Suppressor macrophage (primary cell): ENCODE data around the gene TRIM36.

Experiments
- DNase-seq, 4 experiments: peaks; one replicate each; pipeline ENCODE4 v3.0.0-alpha.2; 2020 to 2022
- total RNA-seq, 17 experiments: gene quantifications; one replicate each; lab custom pipeline; 2026; ENCODE audit warnings: mixed read lengths in 6 of 17, inconsistent platforms in 3 of 17; lab: John Stamatoyannopoulos, UW

Gene TRIM36, protein sequence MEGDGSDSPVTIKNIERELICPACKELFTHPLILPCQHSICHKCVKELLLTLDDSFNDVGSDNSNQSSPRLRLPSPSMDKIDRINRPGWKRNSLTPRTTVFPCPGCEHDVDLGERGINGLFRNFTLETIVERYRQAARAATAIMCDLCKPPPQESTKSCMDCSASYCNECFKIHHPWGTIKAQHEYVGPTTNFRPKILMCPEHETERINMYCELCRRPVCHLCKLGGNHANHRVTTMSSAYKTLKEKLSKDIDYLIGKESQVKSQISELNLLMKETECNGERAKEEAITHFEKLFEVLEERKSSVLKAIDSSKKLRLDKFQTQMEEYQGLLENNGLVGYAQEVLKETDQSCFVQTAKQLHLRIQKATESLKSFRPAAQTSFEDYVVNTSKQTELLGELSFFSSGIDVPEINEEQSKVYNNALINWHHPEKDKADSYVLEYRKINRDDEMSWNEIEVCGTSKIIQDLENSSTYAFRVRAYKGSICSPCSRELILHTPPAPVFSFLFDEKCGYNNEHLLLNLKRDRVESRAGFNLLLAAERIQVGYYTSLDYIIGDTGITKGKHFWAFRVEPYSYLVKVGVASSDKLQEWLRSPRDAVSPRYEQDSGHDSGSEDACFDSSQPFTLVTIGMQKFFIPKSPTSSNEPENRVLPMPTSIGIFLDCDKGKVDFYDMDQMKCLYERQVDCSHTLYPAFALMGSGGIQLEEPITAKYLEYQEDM
- 12.0 to 54.9 (median 18.5) reads per million in 17 experiments for total RNA-seq

DNA sequence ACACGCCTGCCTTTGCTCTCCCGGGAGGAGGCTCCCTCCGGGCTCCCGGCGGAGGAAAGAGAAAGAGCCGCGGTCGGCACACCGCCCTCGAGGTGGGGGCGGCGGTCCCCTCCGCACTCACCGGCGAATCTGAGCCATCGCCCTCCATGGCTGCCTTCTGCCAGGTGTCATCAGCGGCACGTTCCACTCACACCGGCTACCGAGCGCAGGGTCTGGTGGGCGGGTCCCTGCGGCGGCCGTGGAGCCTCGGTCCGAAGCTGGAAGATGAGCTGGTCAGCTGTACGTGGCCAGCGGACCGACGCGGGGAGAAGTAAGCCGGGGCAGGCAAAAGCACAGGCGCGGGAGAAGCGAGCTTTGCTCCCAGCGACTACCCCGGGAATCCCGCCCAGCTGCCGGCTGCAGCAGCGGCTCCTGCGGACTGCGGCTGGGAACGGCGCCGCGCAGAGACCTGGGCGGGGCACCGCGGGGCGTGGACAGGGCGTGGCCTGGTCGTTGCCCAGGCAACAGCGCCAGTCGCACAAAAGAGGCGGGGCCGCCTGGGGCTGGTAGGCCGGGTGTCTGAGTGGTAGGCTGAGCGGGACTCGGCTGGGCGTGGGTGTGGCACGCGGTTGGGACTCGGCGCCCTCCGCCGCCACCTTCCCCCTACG is at the start of gene TRIM36:
TSS of gene TRIM36 (minus strand) at position 422 of the 647 bp plus-strand sequence. CDS start at position 148, 274 bp downstream.
- peak; percentile 97 to 98 (median 98) for DNase-seq

DNA sequence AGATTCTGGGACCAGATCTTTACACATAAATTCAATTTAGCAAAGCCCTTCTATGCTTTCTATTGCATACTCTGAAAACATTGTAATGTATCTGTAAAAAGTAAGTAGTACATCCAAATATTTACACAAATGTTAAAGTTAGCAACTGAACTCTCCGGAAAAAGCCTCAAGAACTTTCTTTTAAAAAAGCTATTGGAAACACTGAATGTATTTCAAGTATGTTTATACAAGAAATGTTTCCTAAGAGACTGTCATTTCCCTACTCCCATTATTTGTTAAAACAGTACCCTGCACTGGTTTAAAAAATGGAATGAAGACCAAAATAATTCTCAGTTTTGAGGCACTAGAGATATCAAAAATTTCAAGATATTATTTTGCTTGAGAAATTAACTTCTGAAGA is 44.8 kb upstream of the TRIM36 start:
- no peak for DNase-seq

DNA sequence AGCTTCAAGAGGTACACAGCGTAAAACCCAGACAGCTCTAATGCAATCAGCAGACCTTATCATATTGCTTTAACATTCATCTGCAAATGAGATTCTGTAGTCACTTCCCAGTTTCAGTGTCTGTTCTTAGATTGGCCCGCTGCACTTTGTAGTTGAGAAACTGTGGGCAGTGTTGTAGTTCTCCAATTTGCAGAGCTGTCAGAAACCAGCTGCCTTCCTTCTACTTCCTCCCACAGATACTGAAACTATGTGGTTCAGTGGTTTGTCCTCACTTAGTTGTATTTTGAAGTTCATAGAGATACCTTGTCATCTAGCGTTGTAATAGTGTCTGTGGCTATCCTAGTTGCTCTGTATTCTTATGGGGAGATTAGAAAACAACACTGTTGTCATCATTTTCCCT is 39.6 kb upstream of the TRIM36 start:
- peak; percentile 82 to 94 (median 88) for DNase-seq

DNA sequence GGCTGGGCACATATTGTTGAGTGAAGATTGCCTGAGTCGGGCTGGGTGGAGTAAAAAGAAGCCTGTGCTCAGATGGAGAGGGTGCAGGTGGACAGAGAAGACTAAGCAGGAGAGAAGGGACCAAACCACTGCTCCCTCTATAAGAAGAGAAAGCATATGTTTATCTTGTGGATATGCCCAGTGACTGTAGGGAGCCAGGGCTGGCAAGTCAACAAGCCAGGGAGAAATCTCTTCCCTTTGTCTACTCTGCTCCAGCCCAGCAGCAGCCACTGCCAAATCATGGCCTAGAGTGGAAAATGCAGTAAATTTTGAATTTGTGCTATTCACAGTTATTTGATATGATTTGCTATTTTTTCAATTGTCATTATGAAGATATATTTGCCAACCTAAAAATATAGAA is 33.2 kb upstream of the TRIM36 start:
- no peak for DNase-seq

DNA sequence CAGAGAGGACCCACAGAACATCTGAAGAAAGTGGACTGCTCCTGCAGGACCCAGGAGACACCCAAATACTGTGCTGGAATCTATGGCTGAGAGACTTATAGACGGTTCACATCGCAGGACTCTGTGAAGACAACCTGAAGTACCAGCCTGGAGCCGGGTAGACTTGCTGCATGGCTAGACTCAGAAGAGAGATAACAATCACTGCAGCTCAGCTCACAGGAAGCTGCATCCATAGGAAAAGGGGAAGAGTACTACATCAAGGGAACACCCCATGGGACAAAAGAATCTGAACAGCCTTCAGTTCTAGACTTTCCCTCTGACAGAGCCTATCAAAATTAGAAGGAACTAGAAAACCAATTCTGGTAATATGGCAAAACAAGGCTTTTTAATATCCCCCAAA is 26.5 kb upstream of the TRIM36 start:
- DNase-seq: no peak

DNA sequence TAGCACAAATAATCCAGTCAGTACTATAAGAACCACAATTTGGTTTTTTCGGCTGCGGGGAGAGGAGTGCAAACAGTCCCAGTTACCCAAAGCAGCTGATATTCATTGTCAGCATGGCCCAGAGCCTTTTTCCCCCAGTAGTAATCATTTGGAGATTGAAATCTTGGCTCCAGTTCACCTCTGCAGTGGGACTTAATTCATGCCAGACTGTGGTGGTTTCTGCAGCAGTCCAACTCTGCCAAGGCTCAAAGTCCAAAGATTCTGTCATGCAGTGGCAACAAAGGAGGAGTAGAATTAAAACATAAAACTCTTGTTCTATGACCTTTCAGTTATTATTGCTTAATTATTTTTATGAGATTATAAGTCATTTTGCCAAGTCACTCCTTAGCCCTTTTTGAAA is 25.0 kb upstream of the TRIM36 start:
- DNase-seq: no peak

DNA sequence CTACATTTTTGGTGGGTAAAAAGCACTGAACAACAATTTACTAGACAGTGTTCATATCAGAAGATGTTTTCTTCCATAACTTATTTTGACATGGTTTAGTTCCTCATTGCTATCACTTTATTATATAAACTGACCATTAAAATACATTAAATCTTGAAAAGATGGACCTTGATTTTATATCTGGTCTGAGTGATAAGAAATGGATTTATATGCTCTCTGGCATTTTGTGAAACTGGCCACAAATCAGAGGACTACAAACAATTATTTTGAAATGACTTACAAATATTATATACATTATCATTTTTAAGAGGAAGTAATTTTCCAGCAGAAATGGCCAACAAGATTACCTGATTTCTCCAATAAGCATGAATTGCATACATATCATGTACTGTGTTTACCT is 23.6 kb upstream of the TRIM36 start:
- DNase-seq: no peak

DNA sequence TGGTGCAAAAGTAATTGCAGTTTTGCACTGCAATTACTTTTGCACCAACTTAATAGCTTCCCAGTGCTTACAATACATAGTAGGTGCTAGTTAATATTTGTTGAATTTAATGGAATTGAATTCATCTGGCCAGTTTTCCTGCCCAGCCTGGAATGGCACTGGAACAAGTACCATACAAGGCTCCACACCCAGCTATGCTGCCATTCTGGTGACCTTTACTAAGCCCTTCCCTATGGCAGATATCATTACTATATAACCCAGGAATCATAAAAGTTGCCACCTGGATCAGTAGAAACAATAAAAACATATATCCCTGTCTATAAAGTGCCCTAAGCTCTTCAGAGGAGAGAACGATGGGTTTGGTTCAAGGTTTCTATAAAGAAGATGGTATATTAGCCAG is 22.4 kb upstream of the TRIM36 start:
- no peak for DNase-seq

DNA sequence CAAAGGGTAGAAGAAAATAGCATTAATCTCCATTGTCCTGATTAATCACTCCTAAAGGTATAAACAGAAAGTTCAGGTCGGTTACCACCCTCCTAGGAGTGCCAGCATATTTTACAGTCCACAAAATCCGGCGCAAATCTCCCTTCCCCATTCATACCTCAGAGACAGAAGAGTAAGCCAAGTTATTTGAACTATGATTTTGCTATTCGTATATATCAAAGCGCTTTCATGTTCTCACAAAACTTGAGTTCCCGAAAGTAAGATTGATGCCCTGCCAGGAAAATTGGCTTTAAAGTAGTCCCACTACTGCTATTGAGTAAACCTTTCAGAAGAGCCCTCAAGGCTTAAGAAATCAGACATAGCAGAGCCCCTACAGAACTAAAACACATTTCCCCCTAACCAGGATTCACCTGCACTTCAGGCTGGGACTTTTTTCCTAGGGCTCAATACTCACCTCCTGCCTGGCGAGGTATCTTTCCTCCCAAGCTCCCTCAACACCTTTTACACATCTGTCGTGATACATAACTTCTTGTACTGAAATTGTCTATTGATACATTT is 21.8 kb upstream of the TRIM36 start:
- DNase-seq: no peak

DNA sequence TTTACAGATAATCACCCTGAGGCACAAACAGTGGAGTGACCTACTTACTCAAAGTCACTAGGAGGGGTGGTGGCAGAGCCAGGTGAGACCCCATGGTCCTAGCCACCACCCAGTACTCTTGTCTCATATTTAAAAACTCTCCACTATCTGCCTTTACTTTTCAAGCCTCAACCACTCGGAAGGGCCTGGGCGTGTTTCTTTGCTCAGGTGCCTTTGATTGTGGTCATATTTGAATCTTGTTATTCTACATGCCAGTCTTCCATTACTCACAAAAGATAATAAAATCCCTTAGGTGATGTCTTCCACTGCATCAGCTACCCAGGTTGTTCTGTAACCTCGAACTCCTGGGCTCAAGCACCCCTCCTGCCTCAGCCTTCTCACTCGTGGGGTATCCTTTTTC is 20.7 kb upstream of the TRIM36 start:
- DNase-seq: no peak

DNA sequence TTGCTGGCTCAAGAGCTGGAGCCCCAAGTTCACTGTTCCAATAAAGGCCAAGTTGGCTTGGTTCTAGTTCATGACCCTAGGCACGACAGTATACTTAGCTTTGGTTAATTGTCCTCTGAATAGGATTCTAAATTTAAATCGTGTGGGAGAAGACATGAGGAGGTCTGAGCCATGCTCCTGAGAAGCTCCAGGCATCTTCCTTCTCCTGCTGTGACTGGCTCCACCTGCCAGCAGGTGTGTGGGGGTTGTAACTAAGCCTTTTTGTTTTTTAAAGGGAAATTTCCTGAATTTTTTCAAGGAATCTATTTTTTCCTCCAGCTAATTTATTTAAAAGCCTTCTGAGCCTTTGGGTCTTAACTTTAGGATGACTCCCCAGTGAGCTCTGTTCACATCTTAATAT is 20.2 kb upstream of the TRIM36 start:
- DNase-seq: no peak

DNA sequence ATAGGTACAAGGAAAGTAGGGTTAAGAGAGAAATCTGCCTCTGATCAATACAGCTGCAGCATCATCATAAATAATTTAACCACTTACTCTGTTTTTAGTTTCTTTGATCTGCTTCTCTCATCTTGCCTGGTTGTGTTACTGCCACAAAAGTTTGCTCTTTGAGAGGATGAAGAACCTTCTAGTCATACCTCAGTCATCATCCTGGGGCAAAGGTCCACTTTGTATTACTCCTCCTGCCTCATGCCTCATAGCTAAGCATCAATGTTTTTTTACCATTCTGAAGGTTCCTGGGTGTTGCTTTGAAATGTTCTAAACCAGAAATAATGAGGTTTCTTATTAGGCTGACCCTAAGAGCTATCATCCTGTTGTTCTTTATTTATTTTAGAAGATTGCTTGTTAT is 17.1 kb upstream of the TRIM36 start:
- DNase-seq: no peak

DNA sequence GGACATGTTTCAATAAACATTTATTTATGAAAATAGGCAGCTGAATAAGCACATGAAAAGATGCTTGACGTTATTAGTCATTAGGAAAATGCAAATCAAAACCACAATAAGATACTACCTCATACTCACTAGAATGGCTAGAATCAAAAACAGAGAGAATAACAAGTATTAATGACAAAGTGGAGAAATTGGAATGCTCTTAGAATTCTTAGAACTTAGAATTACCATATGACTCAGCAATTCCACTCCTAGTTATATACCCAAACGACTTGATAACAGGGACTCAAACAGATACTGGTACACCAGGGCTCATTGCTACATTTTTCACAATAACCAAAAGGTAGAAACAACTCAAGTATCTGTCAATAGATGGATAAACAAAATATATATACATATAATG is 15.1 kb upstream of the TRIM36 start:
- DNase-seq: no peak

DNA sequence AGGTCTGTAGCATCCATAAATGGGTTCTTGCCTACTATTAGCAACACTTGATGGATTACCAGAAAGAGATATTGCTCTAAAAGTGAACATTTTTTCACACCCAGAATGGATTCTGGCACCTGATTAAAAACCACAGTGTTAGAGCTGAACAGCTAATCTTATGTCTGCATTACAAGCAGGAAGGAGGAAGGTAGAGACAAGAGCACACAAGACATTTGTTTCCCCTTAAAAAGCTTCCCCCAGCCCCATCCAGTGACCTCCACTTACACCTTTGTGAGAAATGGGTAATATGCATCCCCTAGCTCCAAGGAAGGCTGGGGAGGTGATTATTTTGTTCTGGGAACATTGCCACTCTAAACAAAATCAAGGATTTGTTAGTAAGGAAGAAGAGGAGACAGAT is 12.0 kb upstream of the TRIM36 start:
- no peak for DNase-seq

DNA sequence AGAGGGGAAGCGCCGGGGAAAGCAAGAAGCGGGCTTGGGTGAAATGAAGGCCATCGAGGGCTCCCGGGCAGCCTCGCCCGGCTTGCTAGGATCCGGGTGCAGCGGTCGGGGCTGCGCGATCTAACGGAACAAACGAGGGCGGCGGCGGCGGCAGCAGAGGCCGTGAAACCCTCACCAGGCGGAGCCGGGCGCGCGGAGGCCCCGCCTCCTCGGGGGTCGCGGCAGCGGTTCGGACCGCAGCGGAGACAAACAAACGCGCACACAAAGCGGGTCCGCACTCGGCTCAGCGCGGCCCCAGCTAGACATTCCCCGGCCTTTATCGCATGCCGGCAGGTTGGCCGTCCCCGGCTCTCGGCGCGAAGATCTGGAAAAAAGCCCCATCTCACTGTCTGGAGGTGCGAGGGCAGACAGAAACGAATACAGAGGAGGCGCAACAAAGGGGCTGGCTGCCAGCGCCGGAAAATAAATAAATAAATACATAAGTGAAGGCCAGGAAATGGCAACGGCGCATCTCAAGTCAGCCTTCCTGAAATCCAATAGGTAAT is 10.5 kb upstream of the TRIM36 start:
- DNase-seq: peak; percentile 26 to 67 (median 46)

DNA sequence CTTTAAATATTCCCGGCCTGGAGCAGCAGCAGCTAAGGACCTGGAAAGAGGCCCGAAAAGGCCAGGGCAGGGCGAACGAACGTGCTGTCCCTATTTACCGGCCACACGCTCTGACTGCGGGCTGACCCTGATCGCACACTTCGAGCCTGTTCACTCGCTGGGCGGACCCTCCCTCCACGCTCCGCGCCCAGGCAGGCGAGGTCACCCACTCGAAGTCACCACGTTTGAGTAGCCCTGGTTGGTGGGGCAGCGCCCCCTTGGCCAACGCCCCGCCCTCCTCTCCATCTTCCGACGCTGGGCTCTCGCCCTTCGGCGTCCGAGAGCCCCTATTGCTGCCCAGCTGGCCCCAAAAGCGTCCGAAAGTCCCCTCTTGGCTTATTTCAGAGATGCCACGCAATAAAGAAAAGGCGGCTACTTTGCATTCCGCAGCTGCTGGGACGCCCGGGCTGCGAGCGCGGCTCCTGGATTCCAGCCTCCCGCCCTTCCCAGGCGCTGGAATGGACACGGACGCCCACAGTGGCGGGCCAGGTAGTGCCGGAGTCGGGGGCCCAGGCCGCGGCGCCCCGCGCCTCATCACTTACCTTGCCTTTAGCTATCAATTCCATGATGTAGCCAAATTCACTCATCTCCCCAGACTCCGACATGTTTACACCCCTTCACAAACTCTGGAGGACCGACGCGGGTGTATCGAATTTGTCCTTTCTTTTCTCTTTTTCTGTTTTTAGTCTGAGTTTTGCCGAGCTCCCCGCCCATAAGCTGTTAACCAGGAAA is 9.9 kb upstream of the TRIM36 start:
- DNase-seq: peak in 2 of 4 experiments; percentile 11

DNA sequence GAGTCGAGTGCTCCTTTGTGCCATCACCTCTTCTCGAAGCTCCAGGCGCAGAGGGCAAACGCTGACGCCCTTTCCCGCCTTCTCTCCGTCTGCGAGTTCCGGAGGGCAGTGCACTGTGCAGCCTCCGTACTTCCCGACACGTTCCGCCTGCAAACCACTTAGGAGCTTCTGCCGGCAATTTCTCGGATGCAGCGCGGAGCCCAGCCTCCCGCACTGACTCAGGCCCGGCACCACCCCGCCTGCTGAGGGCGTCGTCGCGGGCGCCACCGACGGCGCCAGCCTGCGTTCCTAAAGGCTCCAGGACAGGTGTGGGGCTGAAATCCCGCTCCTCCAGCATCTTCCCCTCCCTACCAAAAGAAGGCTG is 9.3 kb upstream of the TRIM36 start:
- DNase-seq: peak in 2 of 4 experiments; percentile 13 to 34

DNA sequence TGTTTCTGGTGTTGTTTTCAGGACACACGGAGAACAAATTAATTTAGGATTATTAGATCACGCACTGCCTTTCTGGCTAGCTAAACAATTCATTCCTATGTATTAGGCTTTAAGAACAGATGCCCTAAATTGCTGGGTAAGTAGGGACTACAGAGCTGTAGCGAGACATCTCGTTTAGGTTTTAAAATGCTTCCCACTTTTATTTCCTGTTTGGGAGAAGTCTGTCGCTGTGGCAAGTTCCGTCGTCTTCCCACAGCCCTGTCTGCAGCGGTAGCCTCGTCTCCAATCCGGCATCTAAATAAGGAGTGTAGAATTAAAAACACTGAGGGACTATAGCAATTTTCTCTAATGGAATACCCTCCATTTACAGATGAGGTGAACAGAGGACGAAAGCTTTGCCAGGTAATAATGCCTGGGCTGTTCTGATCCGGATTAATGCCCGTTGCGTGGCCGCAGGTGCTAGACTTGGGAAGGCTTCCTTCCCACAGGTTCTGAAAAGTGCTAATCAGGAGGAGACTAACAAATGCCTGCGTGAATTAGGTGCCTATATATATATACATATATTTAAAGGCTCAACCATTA is 1.3 kb upstream of the TRIM36 start:
- peak; percentile 27 to 67 (median 56) for DNase-seq

DNA sequence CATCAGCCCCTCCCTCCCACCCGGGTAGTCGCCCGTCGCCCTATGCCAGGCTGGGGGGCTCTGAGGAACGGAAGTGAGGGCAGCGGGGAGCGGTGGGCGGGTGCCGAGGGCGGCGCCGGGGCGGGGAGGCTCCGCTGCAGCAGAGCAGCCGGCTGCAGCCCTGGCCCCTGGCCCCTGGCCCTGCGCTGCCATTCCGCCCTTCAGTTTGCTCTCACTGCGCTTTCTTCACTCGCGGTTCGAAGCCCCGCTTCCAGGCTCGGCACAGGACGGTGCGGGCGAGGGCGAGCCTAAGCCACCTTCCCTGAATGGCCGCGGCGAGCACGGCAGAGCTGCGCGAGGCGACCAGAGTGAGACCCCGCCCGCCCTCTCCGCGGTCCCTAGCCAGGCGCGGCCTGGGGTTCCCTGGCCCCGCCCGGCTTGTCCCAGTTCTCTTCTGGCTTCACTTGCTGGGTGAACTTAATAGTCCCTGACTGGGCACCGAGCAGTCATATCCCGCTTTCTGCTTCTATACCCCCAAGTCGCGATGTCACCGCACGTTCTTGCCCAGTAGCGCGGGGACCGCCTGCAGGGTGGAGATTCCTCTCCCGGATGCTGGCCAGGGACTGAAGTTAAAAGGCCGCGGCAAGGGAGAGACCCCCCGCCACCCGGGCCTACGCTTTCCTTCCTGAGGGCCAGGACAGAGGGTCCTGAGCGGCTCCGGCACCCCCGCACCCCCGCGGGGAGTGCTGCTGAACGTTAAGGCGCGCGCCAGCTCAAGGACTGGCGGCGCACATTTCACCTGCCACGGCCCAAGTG is 623 bp upstream of the TRIM36 start:
- DNase-seq: peak in 1 of 4 experiments; percentile 23

DNA sequence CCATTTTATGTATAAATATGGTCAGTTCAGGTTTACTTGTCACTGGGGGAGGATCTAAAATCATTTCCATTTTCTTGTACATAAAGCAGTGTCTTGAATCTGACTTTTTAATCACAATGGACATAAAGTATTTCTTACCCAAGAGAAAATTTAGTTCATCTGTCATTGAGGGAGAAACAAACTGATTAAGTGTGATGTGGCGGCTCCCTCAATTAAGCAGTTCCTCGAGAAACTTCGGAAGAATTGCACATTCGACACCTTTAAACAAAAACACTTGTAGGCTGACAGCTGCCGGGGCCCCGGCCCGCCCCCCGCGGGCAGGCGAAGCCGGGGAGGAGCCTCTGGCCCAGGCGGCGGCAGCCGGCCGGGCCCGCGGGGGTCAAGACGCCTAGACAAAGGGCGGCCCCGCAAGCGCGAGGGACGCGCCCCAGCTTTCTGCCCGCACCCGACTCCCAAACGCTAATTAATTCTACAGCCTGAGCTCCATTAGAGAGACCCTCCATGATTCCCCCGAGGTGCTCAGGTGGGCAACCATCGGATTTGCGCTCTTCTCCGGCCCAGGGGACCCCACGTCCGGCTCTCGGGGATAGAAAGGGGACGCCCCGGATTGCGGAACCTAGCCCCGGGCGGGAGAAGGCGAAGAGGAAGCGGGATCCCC is 750 bp downstream of the TRIM36 start:
- DNase-seq: peak; percentile 67 to 88 (median 83)
